ENCODE data around the gene WNT3. TPM values are rescaled to one million over a fixed set of nuclear protein-coding genes. Genes with fewer than 3 reads are reported as not detected.
"Not testable (repeated sequence)": the region's sequence is repeated elsewhere in the genome, so short reads cannot be mapped to it uniquely, and the experiment has no call there.

The WNT3 gene
- total RNA-seq, 1 donor = 0.63 TPM

DNA sequence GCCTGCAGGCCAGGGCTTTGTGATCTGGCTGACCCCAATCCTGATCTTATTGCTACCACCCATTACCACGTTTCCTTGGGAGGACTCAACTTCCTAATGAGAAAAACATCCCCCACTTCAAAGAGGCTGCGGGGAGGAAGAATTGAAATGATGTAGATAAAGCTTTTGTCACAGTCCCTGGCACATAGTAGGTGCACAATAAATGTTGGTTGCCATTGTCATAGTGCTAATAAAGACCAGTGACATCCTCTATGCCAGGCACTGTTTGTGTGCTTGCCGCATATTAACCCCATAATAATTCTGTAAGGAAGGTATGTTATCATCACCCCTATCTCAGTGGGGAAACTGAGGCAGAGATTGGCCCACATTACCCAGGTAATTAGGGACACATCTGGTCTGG lies 22.4 kb downstream of the WNT3 start:
- TF ChIP-seq, protein P1, sequence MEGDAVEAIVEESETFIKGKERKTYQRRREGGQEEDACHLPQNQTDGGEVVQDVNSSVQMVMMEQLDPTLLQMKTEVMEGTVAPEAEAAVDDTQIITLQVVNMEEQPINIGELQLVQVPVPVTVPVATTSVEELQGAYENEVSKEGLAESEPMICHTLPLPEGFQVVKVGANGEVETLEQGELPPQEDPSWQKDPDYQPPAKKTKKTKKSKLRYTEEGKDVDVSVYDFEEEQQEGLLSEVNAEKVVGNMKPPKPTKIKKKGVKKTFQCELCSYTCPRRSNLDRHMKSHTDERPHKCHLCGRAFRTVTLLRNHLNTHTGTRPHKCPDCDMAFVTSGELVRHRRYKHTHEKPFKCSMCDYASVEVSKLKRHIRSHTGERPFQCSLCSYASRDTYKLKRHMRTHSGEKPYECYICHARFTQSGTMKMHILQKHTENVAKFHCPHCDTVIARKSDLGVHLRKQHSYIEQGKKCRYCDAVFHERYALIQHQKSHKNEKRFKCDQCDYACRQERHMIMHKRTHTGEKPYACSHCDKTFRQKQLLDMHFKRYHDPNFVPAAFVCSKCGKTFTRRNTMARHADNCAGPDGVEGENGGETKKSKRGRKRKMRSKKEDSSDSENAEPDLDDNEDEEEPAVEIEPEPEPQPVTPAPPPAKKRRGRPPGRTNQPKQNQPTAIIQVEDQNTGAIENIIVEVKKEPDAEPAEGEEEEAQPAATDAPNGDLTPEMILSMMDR (IDR thresholded peaks at IDR 0.05; ENCODE audit: insufficient read depth, low read length) = no peak
- DNase-seq (ENCODE audit: low read depth) = no peak
- no peak overlapping the region for H3K4me3 ChIP-seq (ENCODE audit: low read depth, low read length)

DNA sequence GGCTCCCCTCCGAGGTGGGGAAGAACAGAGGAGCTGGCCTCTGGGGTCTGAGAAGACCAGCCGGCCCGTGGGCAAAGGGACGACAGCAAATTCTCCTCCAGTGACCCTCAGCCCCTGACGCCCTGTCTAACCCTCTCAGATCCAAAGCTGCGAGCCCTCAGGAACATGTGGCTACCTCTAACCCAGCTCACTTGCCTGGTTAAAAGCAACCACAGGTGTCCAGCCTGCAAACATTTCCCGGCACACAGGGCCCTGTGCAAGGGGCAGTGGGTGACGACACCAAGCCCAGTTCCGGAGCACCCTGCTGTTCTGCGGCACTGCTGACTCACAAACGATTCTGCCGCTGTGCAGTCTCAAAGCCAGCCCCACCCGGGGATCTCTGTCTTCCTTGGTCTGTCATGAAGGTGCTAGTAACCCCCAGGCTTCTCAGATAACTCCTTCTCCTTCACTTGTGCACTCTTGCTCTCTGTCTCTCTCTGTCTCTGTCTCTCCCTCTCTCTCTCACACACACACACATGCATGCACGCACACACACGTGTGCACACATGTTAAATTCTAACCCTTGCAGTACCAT lies 23.0 kb downstream of the WNT3 start:
- no peak overlapping the region for H3K4me3 ChIP-seq (ENCODE audit: low read depth, low read length)
- TF ChIP-seq, protein P1 (IDR thresholded peaks at IDR 0.05; ENCODE audit: insufficient read depth, low read length) = no peak
- DNase-seq (ENCODE audit: low read depth) = no peak

DNA sequence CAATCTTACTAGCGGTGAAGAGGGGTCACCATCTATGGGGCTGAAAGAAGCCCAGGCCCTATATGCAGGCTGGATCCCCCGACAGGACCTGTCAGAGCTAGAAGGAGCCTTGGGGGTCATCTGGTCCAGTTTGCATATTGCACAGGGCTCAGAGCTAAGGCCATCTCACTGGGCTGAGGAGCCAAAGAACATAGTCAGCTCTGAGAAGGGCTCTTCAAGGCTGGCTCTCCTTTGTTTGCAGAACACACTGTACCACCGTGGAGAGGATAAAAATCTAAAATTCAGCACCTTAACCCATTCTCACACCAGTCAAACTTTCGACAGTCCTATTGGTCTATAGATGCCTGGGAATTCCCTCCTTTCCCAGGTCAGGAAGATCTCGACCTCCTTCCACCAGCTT lies 24.2 kb downstream of the WNT3 start:
- DNase-seq (ENCODE audit: low read depth) = no peak
- no peak overlapping the region for H3K4me3 ChIP-seq (ENCODE audit: low read depth, low read length)
- TF ChIP-seq, protein P1 (IDR thresholded peaks at IDR 0.05; ENCODE audit: insufficient read depth, low read length) = no peak

DNA sequence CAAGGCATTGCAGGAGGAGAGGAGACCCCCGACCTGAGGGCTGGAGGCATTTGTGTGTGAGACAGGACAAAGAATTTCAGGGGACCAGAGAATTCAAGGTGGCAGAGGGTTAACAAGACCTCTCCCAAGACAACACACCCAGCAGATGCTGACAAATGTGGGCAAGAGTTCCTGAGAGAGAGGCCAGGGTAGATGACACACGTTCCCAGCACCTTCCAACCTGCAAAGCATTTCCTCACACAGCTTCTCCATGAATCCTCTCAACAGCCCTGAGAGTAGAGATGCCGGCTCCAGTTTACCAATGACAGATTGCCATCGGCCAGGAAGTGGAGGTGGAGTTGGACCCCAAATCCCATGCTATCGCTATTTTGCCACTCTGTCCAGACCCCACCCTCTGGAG lies 25.0 kb downstream of the WNT3 start:
- H3K4me3 ChIP-seq (ENCODE audit: low read depth, low read length) = no peak overlapping the region
- no peak for DNase-seq (ENCODE audit: low read depth)
- TF ChIP-seq, protein P1 (IDR thresholded peaks at IDR 0.05; ENCODE audit: insufficient read depth, low read length) = no peak

DNA sequence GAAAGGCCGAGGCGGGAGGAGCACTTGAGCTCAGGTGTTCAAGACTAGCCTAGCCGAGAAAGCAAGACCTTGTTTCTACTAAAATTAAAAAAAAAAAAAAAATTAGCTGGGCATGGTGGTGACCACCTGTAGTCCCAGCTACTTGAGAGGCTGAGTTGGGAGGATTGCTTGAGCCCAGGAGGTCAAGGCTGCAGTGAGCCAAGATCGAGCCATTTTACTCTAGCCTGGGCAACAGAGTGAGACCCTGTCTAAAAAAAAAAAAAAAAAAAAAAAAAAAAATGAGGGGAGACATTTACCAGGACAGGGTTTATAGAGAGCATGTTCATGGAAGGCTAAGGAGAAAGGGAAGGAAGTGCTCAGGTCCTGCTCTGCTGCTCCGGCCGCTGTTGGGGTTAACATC lies 25.5 kb downstream of the WNT3 start:
- not testable (repeated sequence) for DNase-seq (ENCODE audit: low read depth)

DNA sequence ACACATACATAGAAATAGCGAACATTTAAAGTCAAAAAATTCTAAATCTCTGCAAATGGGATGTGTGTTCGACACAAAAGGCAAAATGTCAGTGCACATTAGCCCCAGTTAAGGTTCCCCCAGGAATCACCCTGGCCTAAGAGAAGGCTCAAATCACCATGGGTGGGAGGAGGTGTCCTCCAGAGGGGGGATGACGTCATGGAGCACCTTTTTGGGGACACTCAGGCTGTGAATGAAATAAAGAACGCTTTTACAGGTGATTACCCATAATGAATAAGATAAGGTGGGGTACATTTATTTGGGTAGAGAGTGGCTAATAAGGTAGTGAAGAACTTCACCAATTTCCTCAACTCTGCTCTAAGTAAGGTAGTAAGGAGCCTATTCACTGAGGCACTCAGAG lies 26.4 kb downstream of the WNT3 start:
- DNase-seq (ENCODE audit: low read depth) = no peak
- H3K4me3 ChIP-seq (ENCODE audit: low read depth, low read length) = no peak overlapping the region
- TF ChIP-seq, protein P1 (IDR thresholded peaks at IDR 0.05; ENCODE audit: insufficient read depth, low read length) = no peak

More for the DNA sequence above, 25.5 kb downstream of the WNT3 start:
- H3K4me3 ChIP-seq (ENCODE audit: low read depth, low read length) = not testable (repeated sequence)

DNA sequence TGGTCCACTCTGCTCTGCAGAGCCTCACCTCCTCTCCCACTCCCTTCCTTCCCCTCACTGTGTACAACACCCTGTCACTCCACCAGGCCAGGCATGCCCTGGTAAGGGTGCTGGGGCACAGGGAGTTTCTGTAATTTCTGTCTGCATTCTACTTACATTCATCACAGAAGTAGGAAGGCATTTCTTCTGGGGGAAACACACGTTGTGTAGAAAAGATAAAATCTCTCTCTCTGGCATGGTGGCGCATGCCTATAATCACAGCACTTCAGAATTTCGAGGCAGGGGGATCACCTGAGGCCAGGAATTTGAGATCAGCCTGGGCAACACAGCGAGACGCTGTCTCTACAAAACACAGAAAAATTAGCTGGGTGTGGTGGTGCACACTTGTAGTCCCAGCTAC lies 27.0 kb downstream of the WNT3 start:
- DNase-seq (ENCODE audit: low read depth) = no peak
- TF ChIP-seq, protein P1 (IDR thresholded peaks at IDR 0.05; ENCODE audit: insufficient read depth, low read length) = no peak
- no peak overlapping the region for H3K4me3 ChIP-seq (ENCODE audit: low read depth, low read length)
